ENCODE measurements around the gene CD300LD. TPM values are rescaled to one million over a fixed set of nuclear protein-coding genes. Genes with fewer than 3 reads are reported as not detected.
"Not testable (repeated sequence)": the region's sequence is repeated elsewhere in the genome, so short reads cannot be mapped to it uniquely, and the experiment has no call there.

Gene CD300LD
- total and polyA plus RNA-seq, 10 of the 15 experiments (the other 5 are each of a cell fraction or from before 2014, with no cell fraction given) = not detected

DNA sequence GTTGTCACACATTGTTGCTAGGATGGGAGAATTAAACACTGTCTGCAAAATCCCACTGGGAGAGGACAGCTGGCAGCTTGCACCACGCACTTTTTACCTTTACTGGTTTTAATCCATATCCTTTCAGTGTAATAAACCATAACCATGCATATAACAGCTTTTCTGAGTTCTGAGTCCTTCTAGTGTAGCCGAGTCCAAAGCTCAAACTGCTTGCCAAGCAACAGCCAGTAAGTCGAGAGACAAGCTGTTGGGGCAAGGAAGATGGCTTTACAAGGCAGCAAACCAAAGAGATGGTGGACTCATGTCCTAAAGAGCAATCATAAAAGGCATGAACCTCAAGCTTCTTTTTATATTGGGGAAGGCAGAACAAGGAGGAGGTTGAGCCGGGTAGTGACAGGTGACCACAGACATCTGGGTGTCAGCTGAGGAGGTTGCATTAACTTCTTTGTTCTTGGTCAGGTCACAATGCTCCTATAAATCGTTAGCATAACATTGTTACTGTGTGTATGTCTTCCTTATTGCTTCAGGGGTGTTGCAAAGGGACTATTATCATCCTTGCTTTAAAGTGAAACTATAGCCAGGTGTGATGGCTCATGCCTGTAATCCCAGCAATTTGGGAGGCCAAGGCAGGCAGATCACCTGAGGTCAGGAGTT is 17.5 kb downstream of the CD300LD start (continued):
- TF ChIP-seq SRF (IDR thresholded peaks at IDR 0.05; ENCODE audit: low read depth in 2 of 2, low read length in 2 of 2) = no peak
- TF ChIP-seq EED (IDR thresholded peaks at IDR 0.05; ENCODE audit: low read depth) = no peak
- no peak for TF ChIP-seq CHD1 (IDR thresholded peaks at IDR 0.05; ENCODE audit: low read depth, low read length)

DNA sequence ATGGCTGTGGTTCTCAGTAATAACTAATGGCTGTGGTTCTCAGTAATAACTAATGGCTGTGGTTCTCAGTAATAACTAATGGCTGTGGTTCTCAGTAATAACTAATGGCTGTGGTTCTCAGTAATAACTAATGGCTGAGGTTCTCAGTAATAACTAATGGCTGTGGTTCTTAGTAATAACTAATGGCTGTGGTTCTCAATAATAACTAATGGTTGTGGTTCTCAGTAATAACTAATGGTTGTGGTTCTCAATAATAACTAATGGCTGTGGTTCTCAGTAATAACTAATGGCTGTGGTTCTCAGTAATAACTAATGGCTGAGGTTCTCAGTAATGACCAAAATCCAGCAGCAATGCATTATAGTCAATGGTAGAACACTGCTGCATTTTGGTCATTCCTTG is 18.4 kb downstream of the CD300LD start:
- intact Hi-C loops (cut with micrococcal nuclease; ENCODE audit: unreplicated experiment); H4K20me1 ChIP-seq (ENCODE audit: control insufficient read depth, insufficient read depth); H3K4me3 ChIP-seq; H3K9ac ChIP-seq (ENCODE audit: control insufficient read depth, insufficient read depth, low read length); BruUV-seq (replicated peaks); H3K27ac ChIP-seq (ENCODE audit: control insufficient read depth, insufficient read depth); FAIRE-seq; H3K36me3 ChIP-seq (ENCODE audit: control insufficient read depth in 2 of 2, insufficient read depth in 2 of 2, low read length in 1 of 2); H3K4me1 ChIP-seq (ENCODE audit: control insufficient read depth, insufficient read depth, low read length); H2AFZ ChIP-seq (ENCODE audit: control insufficient read depth, low read depth, low read length); H3K4me2 ChIP-seq (ENCODE audit: control insufficient read depth, insufficient read depth); H3K9me3 ChIP-seq (replicated peaks; ENCODE audit: control insufficient read depth, insufficient read depth, low read length); DNase-seq (ENCODE audit: low read depth, low spot score); ATAC-seq; H3K27me3 ChIP-seq (replicated peaks in 1 of 2; ENCODE audit: control insufficient read depth in 2 of 2, insufficient read depth in 2 of 2, low read length in 1 of 2); H3K79me2 ChIP-seq (ENCODE audit: control insufficient read depth, insufficient read depth, low read length): not testable (repeated sequence)
- peak; percentile 81 for TF ChIP-seq MTA2 (IDR thresholded peaks at IDR 0.05; ENCODE audit: low read depth)
- ChIA-PET SMC1A (ENCODE audit: uncharacterized antibody, unreplicated experiment) (interaction anchor here (0.8 to 1.4 kb wide), 2 partner anchors 11 to 27 kb away, joined by 3 read pairs; no protein-coding TSS in a partner anchor), RAD21 (ENCODE audit: unreplicated experiment) (interaction anchor here (1.0 kb wide), 1 partner anchor 164 kb away, joined by 3 read pairs; no protein-coding TSS in a partner anchor), CTCF (interaction anchor here (0.8 to 1.6 kb wide), 5 partner anchors 18 to 84 kb away, joined by 3 to 8 read pairs (median 4); partner anchors contain the start of gene CD300LD), POLR2A (interaction anchor here (0.5 to 0.6 kb wide), 2 partner anchors 144 to 361 kb away, joined by 3 to 5 read pairs; no protein-coding TSS in a partner anchor)
- in situ Hi-C loops (cut with MboI) = loop anchor here (10.0 kb wide), 1 partner anchor 59 kb away; no protein-coding TSS in a partner anchor

DNA sequence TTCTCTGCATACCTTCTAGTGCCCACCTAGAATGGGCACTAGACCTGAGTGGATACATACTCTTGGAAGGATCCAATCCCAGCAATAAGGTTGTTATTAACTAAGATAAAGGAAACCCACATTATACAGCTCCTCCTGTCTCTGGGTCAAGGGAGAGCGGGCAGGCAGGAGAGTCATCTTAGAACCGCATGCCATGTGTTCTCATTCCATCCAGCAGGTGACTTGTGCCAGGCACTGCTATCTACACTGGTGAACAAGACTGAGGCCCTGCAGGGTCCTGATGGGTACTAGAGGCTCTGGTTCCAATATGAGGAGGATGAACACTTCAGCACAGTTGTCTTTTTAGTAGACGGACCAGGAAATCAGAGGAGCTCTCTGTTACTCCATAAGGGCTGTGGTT is 18.9 kb downstream of the CD300LD start:
- no peak for FAIRE-seq
- no TSS peak for BruUV-seq (replicated peaks)
- ChIA-PET CTCF (interaction anchor here (0.8 to 1.6 kb wide), 5 partner anchors 19 to 164 kb away, joined by 3 to 8 read pairs (median 4); partner anchors contain the start of gene CD300LD), RAD21 (ENCODE audit: unreplicated experiment) (no interaction called here), POLR2A (interaction anchor here (0.5 kb wide), 1 partner anchor 145 kb away, joined by 5 read pairs; no protein-coding TSS in a partner anchor), SMC1A (ENCODE audit: uncharacterized antibody, unreplicated experiment) (interaction anchor here (1.0 to 1.2 kb wide), 2 partner anchors 15 to 71 kb away, joined by 3 read pairs; no protein-coding TSS in a partner anchor)
- in situ Hi-C loops (cut with MboI) (loop anchor here (10.0 kb wide), 1 partner anchor 58 kb away; no protein-coding TSS in a partner anchor), intact Hi-C loops (cut with micrococcal nuclease; ENCODE audit: unreplicated experiment) (no loop called here)
- H3K9me3 ChIP-seq (replicated peaks; ENCODE audit: control insufficient read depth, insufficient read depth, low read length) = no peaks in the 10 kb centered on the region
- H3K27me3 ChIP-seq (replicated peaks in 1 of 2; ENCODE audit: control insufficient read depth in 2 of 2, insufficient read depth in 2 of 2, low read length in 1 of 2) = peaks cover 0 to 3% of the 10 kb centered on the region in 2 experiments; a peak in 1 of 4 replicates
- WGBS (ENCODE audit: insufficient coverage, insufficient replicate concordance, low lambda C conversion rate, missing lambda C conversion rate) = 45% methylated on average over 3 of the region's 3 CpGs
- H2AFZ ChIP-seq (ENCODE audit: control insufficient read depth, low read depth, low read length) = no peak overlapping the region
- no peaks in the 10 kb centered on the region for H4K20me1 ChIP-seq (ENCODE audit: control insufficient read depth, insufficient read depth)
- H3K4me3 ChIP-seq = no peak overlapping the region
- no peak overlapping the region for H3K4me2 ChIP-seq (ENCODE audit: control insufficient read depth, insufficient read depth)
- no peak overlapping the region for H3K27ac ChIP-seq (ENCODE audit: control insufficient read depth, insufficient read depth)
- no peaks in the 10 kb centered on the region for H3K79me2 ChIP-seq (ENCODE audit: control insufficient read depth, insufficient read depth, low read length)
- no peak for DNase-seq (ENCODE audit: low read depth, low spot score)
- no peaks in the 10 kb centered on the region for H3K4me1 ChIP-seq (ENCODE audit: control insufficient read depth, insufficient read depth, low read length)
- H3K36me3 ChIP-seq (ENCODE audit: control insufficient read depth in 2 of 2, insufficient read depth in 2 of 2, low read length in 1 of 2) = no peaks in the 10 kb centered on the region
- no peak for ATAC-seq
- H3K9ac ChIP-seq (ENCODE audit: control insufficient read depth, insufficient read depth, low read length) = no peak overlapping the region
- no peak for TF ChIP-seq RBBP5 (conservative IDR thresholded peaks at IDR 0.05)
- TF ChIP-seq NFYB (IDR thresholded peaks at IDR 0.05; ENCODE audit: insufficient read depth, low read depth, low read length) = no peak
- no peak for TF ChIP-seq ZNF24 (IDR thresholded peaks at IDR 0.05)
- TF ChIP-seq, protein P1, sequence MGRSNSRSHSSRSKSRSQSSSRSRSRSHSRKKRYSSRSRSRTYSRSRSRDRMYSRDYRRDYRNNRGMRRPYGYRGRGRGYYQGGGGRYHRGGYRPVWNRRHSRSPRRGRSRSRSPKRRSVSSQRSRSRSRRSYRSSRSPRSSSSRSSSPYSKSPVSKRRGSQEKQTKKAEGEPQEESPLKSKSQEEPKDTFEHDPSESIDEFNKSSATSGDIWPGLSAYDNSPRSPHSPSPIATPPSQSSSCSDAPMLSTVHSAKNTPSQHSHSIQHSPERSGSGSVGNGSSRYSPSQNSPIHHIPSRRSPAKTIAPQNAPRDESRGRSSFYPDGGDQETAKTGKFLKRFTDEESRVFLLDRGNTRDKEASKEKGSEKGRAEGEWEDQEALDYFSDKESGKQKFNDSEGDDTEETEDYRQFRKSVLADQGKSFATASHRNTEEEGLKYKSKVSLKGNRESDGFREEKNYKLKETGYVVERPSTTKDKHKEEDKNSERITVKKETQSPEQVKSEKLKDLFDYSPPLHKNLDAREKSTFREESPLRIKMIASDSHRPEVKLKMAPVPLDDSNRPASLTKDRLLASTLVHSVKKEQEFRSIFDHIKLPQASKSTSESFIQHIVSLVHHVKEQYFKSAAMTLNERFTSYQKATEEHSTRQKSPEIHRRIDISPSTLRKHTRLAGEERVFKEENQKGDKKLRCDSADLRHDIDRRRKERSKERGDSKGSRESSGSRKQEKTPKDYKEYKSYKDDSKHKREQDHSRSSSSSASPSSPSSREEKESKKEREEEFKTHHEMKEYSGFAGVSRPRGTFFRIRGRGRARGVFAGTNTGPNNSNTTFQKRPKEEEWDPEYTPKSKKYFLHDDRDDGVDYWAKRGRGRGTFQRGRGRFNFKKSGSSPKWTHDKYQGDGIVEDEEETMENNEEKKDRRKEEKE (IDR thresholded peaks at IDR 0.05) = no peak
- TF ChIP-seq, protein P2, sequence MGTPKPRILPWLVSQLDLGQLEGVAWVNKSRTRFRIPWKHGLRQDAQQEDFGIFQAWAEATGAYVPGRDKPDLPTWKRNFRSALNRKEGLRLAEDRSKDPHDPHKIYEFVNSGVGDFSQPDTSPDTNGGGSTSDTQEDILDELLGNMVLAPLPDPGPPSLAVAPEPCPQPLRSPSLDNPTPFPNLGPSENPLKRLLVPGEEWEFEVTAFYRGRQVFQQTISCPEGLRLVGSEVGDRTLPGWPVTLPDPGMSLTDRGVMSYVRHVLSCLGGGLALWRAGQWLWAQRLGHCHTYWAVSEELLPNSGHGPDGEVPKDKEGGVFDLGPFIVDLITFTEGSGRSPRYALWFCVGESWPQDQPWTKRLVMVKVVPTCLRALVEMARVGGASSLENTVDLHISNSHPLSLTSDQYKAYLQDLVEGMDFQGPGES (IDR thresholded peaks at IDR 0.05) = no peak
- TF ChIP-seq CREB1 (IDR thresholded peaks at IDR 0.05; ENCODE audit: low read depth) = no peak

All from GM12878 (cell line).